Midbrain (tissue), 1 donor: ENCODE measurements around the gene FERMT3.
A peak's percentile ranks its signal among the peaks of the same experiment; 100 is the strongest.

Experiments used
- DNase-seq: peaks from one replicate; lab custom pipeline; 2025; lab: John Stamatoyannopoulos, UW

FERMT3 gene

DNA sequence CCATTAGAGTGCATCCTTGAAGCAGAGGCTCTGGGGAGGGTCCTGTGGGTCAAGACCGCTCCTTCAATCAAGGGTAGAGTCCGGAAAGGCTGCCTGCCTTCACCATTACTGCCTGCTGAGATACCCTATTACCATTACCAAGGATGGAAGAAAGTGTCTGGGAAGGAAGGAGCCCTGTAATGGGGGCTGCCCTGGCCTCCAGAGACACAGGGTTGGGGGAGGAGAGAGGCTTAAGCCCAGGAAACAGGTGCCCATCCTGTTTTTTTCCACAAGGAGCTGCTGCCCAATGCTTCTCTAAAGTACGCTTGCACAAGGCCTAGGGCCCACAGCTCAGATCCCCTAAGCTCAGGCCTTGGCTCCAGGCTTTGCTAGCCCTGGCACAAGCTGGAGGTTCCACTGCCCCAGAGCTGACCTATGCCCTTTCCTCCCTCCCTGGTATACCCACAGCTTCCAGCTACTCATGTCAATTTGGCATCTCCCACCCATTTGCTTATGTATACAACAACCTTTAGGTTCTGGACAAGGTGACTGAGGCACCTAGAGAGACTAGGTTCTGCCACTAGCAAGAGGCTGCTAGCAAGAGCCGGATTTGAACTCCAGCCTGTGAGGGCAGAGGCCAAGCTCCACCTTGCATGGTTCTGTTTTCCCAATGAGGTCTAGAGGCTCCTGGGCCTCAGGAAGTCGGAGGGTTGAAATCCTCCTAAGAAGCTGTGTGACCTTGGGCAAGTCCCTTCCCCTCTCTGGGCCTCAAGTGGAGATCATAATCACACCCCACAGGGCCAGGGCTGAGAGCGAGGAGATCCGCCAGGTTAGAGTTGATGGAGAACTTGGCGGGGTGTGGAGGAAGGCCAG is 43.3 kb downstream of the FERMT3 start:
- DNase-seq: no peak

DNA sequence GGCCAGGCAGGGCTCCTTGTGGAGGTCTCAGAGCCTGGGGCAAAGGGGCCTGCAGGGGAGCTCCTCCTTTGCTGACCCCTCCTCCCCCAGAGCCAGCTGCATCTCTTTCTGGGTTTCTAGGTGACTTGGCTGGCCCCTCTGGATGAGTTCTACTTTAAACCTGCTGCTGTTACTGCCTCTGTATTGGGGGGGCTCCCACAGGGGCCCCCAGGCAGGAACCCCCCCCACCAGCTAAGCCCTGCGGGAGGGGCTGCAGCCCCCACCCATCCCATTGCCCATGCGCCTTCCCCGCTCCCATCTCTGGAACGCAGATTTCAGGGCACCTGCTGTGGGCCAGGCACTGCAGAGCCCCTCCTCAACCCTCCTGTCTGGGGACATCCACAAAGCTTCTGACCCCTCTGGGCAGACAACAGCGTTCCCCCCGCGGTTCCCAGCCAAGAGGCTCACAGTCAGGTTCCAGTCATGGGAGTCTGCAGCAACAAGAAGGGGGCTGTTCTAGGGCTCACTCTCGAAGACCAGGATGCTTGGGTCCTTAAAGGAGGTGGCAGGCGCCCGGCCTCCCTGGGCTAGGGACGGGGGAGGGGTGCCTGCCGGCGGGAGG is 44.0 kb downstream of the FERMT3 start:
- no peak for DNase-seq

DNA sequence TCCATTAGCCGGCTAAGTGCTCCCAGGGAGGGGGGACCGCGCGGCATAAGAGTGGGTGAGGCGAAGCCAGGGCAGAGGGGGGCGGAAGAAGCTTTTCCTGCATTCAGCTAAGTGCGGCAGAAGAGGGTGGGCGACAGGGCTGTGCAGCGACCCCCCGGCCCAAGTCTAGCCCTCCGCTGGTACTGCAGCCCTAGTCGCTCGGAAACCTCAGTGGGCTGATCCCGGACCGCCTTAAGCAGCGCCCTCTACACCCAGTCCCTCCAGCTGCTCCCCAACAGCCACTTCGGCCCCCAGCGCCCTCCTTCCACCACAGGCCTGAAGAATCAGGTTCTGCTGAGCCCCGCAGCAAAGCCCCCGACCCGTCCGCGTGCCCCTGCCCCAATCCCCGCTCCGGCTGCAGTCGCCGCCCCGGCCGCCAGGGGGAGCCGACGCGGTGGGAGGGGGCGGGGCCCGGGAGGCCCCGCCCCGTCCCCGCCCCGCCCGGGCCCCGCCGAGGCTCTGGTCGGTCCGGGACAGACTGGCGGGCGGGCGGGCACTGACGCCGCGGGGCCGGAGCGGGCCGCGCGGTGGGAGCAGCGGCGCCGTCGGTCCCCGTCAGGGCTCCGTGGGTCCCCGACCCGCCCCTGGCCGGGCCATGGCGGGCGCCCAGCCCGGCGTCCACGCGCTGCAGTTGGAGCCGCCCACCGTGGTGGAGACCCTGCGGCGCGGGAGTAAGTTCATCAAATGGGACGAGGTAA is 44.7 kb downstream of the FERMT3 start, which contains the start of gene PLCB3:
PLCB3 (plus strand) TSS at position 515 of the 737 bp plus-strand sequence; CDS start at position 635, 120 bp downstream.
- DNase-seq: peak; percentile 53

DNA sequence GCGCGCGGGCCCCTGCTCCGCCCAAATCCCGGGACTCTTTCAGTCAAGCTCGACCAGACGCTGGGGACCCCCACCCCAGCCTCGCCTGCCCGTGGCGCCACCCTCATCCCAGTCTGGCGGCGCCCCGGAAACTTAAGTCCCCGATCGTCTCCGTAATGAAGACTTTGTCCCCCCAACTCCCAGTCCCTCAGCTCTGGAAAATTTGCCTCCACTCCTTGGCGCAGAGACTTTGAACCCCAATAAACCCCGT is 45.2 kb downstream of the FERMT3 start:
- DNase-seq: no peak

DNA sequence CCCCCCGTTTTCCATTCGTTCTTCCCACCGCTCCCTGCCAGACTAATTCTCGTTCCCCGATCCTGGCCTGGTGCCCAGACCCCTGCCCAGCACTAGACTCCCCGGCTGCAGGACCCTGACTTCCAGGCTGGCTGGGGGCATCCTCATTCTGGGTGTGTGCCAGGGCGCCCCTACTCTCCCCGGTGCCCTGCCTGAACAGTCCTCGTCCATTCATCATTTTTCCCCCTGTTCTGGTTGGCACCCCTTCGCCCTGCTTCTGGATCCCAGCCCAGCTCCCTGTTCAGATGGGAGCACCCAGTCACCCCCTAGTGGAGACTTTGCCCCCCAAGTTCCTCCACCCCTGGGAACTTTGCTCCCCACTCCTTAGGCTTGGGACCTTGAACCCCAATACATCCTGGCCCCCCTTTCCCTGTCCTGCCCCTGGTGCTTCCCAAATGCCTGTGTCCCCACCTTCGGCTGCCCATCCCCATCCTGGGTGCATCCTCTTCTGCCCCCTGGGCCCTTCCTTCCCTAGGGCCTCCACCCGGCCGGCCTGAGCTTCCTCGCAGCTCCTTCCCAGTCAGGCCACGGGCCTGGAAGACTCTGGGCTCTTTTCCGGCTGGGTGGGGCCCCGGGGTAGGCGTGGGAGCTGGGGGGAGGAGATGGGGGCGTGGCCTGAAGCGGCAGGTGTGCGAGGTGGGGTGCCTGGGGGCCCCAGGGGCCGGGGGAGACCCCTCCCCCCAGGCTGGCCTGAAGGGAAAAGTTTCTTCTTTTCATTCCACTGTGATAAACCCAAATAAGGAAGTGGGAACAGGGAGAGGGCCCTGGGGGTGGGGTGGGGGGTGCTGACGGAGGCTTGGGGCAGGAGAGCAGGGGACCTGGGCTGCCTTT is 45.7 kb downstream of the FERMT3 start:
- DNase-seq: no peak

DNA sequence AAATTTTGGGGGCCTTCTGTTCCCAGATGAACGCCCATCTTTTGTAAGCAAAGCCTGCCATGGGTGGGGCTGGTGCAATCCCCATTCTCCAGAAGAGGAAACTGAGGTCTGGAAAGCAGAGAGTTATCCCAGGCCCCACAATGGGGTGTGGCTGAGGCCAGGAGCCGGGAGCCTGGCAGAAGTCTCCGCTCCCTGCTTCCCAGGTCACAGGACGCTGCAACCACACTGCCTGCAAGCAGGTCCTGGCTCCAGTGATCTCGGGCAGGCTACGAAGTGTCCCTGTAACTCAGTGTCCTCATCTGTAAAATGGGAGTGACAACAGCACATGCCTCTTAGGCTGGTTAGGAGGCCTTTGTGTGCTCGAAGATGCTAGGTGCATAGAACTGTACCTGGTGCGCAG is 46.5 kb downstream of the FERMT3 start:
- DNase-seq: no peak

DNA sequence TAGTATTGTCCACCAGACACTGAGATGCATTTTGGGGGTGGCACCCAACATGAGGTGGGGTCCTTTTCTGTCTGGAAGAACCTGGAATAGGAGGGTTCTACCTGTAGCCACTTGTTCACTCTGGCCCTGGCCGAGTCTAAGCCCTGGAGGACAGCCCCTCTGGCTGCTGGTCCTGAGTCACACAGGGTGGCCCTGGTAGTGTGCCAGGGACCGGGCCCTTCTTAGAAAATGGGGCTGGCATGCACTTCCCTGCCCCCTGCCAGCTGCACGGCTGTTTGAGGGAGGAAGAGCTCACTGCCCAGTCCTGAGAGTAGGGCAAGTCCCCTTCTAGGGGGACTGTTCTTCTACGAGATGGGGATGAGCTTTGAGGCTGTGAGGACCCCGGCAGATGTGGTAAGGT is 47.0 kb downstream of the FERMT3 start:
- DNase-seq: peak; percentile 66

DNA sequence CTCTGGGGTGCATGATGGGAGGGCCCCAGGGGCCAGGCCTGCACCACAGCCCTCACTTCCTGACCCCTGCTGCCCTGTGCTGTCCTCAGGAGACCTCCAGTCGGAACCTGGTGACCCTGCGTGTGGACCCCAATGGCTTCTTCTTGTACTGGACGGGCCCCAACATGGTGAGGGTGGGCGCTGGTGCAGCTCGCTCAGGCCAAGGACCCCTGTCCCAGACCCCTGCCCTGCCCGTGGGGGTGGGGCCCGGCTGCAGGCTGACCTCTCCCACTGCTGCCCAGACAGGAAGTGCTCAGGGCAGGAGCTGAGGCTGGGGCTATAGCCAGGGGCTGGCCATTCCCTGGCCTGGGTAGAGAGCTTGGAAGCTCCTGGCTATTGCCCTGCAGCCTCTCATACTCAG is 47.8 kb downstream of the FERMT3 start:
- DNase-seq: no peak

DNA sequence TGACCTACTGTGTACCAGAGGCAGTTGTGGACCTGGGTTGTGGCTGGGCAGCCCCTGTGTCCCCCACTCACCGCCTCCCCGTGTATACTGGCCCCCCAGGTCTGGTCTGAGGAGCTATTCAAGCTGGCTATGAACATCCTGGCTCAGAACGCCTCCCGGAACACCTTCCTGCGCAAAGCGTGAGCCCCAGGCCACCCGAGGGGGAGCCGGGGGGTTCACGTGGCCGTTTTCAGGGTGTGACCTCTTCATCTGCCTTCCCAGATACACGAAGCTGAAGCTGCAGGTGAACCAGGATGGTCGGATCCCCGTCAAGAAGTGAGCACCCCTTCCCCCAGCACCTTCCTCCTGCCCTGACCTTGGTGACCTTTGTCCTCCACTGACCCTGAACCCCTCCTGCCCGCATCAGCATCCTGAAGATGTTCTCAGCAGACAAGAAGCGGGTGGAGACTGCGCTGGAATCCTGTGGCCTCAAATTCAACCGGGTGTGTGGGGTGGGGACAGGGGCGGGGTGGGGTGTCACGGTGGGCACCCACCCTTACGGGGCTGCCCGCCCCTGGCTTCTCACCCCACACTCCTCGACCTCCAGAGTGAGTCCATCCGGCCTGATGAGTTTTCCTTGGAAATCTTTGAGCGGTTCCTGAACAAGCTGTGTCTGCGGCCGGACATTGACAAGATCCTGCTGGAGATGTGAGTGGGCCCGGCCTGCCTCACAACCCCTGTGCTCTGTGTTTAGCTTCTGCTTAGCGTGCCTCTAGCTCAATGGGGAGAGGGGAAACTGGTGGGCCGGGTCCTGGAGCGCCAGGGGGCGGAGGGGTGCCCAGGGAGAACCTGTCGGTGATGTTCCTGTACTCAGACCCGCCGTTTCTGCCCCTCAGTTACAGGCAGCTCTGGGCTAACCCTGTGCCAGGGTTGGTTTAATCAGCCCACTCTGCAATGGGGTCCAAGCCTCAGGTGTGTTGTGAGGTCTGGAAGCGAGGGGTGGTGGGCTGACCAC is 48.9 kb downstream of the FERMT3 start:
- no peak for DNase-seq

DNA sequence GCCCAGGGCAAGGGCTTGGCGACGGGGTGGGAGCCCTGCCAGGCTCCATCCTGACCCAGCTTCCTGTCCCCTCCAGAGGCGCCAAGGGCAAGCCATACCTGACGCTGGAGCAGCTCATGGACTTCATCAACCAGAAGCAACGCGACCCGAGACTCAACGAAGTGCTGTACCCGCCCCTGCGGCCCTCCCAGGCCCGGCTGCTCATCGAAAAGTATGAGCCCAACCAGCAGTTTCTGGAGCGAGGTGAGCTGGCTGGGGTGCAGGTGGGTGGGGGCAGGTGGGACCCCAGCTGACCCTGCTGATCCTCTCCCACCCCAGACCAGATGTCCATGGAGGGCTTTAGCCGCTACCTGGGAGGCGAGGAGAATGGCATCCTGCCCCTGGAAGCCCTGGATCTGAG is 49.8 kb downstream of the FERMT3 start:
- DNase-seq: no peak

DNA sequence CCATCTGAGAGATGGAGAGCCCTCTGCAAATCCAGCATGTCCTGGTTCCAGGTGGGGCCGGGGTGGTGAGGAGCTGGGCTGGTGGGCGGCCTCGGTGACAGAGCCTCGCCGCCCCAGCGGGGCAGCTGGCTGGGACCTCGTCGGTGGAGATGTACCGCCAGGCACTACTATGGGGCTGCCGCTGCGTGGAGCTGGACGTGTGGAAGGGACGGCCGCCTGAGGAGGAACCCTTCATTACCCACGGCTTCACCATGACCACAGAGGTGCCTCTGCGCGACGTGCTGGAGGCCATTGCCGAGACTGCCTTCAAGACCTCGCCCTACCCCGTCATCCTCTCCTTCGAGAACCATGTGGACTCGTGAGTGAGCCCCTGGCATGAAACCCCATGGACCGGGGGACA is 51.8 kb downstream of the FERMT3 start:
- no peak for DNase-seq

DNA sequence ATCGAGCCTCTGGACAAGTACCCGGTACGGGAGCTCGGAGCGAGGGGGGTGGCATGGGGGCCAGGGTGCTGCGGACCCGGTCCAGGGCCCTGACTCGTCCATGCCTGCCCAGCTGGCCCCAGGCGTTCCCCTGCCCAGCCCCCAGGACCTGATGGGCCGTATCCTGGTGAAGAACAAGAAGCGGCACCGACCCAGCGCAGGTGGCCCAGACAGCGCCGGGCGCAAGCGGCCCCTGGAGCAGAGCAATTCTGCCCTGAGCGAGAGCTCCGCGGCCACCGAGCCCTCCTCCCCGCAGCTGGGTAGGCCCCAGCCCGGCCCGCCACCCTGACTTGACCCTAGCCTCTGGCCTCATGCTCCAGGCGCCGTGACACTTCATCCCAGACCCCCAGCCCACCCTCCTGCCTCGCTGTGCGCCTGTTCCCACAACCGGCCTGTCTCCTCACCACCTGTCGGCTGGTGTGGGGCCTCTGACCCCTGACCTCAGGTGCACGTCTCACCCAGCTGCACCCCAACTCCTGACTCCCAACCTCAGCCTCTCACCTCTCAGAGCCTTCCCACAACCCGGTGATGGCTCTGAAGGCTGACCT is 52.5 kb downstream of the FERMT3 start:
- no peak for DNase-seq

DNA sequence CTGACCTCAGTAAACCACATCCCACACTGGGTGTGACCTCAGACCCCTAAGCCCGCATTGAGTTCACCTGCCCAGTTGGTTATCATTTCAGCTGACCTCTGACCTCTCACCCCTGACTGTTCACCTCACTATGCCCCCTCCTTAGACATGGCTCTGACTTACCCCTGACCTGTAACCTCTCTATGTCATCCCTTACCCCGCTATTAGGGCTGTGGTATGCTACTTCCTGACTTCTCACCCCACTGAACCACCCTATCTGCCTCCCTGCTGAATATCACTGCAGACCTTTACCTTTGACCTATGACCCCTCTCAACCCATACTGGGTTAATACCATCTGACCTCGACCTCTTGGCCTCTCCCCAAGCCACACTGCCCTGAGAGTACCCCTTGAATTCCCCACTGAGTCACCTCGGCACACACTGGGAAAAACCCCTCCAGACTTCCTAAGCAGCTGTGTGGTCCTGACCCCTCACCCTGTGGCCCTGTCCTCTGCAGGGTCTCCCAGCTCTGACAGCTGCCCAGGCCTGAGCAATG is 53.1 kb downstream of the FERMT3 start:
- no peak for DNase-seq

DNA sequence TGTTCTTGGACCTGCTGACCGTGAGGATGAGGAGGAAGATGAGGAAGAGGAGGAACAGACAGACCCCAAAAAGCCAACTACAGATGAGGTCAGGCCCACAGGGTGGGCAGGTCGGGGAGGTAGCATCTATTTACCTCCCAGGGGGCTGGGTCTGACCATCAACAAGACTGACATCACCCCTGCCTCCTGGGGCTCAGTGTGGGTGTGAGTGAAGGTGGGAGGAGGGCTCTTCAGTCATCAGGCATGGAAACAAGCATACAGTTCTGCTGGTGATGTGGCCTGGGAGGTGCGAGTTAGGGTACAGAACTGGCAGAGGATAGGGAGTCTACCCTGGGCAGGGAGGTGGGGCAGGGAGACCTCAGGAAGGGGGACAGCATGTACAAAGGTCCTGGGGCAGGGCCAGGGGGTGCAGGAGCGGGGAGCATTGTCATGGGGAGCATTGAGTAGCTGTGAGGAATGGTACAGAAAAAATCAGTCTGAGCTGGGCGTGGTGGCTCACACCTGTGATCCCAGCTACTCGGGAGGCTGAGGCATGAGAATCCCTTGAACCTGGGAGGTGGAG is 53.7 kb downstream of the FERMT3 start:
- no peak for DNase-seq

DNA sequence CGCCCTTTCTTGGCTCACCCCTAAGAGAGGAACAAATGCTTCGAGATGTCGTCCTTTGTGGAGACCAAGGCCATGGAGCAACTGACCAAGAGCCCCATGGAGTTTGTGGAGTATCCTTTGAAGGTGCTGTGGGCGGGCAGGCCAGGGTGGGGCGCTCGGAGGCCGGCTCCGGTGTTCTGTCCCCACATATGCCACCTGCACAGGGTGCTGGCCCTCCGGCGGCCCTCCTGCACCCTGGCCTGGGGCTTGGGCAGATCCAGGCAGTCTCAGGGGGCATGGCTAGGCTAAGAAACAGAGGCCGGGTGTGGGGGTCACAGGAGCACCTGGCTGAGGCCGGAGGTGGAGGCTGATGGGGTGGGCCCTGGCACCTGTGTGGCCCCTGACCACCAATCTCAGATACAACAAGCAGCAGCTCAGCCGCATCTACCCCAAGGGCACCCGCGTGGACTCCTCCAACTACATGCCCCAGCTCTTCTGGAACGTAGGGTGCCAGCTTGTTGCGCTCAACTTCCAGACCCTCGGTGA is 55.1 kb downstream of the FERMT3 start:
- DNase-seq: no peak

DNA sequence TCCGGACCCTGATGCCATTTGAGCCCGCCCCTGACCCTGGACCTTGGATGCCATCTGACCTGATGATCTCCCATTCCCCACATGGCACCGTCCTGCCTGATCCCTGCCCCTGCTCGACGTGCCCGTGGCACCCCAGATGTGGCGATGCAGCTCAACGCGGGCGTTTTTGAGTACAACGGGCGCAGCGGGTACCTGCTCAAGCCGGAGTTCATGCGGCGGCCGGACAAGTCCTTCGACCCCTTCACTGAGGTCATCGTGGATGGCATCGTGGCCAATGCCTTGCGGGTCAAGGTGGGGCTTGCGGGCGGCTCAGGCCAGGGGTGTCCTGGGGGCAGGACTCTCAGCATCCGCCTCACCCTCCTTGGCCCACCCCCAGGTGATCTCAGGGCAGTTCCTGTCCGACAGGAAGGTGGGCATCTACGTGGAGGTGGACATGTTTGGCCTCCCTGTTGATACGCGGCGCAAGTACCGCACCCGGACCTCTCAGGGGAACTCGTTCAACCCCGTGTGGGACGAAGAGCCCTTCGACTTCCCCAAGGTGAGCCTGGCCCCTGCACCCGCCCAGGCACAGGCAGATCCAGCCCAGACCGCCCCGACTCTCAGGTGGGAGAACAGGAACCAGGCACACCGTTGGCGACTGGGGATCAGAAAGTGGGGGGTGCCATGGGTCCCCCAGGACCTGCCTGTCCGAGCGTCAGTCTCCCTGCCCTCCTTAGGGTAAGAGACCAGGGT is 55.9 kb downstream of the FERMT3 start:
- no peak for DNase-seq

DNA sequence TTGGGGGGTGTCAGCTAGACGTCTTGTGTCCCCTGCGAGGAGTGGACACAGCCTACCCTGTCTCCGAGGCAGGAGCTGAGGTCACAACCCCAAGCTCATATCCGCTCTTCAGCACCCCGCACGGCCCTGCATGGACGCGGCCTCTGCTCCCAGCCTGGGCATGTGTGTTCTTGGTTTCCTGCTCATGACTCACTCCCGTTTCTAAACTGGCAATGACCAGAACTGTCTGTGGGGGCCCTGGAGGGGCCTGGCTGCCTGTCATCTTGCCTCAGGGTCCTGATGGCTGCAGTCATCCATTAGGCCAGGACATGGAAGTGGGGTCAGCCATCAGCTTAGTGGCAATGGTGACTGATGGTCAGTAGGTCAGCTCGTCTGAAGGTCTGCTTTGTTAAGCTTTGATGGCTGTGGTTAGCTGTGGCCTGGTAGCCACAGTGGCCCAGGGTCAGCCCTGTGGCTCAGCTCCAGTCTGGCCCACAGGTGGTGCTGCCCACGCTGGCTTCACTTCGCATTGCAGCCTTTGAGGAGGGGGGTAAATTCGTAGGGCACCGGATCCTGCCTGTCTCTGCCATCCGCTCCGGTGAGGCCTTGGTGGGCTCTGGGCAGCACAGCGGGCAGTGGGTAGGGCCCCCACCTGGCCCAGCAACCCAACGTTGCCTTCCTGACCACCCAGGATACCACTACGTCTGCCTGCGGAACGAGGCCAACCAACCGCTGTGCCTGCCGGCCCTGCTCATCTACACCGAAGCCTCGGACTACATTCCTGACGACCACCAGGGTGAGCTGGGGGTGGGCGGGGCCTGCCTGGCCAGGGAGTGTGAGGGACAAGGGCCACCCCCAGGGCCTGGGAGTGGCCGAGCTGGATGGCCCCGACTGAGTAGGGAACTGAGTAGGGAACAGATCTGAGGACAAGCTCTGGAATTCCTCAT is 56.8 kb downstream of the FERMT3 start:
- no peak for DNase-seq

DNA sequence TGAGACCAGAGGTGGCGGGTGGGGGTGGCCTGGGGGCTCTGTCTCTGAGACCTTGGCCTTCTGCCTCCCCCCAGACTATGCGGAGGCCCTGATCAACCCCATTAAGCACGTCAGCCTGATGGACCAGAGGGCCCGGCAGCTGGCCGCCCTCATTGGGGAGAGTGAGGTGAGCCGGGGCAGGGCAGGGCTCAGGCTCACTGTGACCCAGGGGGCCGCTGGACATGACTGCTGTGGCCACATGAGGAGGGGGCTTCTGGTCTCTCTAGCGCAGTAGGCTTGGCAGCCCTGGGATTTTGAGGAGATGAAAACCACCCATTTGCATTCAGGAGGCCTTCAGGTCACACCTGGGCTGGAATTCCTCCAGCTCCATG is 57.4 kb downstream of the FERMT3 start:
- no peak for DNase-seq
